Activated gamma-delta T cell treated with anti-CD3 and anti-CD28 coated beads, Interleukin-2, amount 50 U/mL, for 16 hours (primary cell): ENCODE data around the gene KLHDC2.
"Not testable (repeated sequence)": the region's sequence is repeated elsewhere in the genome, so short reads cannot be mapped to it uniquely, and the experiment has no call there.

Experiments
- DNase-seq: peaks from one replicate; pipeline ENCODE4 v3.0.0-alpha.2; 2020; ENCODE audit warnings: low read depth

The KLHDC2 gene

GRCh38 chr14:49778421-49778820 lies 10.5 kb downstream of the KLHDC2 start:
- no peak for DNase-seq

GRCh38 chr14:49781040-49781439 lies 13.1 kb downstream of the KLHDC2 start:
- DNase-seq = not testable (repeated sequence)

DNA sequence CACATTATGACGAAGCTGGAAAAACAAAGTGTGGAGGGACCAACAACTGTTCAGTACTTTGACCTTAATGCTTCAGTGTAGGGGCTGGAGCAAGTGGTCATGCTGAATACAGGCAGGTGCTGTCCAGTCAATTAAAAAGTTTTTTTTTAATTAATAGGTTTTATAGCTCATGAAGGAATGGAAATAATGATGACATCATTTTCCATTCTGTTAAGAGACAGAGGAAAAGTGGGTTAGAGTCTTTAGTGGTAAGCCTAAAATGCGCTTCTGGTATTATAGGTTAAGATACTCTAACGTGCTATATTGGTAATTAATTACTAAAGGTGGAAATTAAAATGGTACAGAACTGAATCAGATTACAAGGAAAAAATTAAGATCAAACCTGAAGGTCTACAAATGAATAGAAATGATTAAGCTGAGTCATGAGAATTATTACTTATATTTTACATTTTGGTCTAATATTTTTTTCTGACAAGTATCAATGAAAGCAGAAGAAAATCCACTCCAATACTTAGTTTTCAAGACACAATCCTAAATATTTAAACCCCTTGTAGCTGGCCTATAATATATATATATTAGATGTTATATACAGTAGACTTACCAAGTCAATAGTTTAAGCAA lies 15.6 kb downstream of the KLHDC2 start:
- no peak for DNase-seq

DNA sequence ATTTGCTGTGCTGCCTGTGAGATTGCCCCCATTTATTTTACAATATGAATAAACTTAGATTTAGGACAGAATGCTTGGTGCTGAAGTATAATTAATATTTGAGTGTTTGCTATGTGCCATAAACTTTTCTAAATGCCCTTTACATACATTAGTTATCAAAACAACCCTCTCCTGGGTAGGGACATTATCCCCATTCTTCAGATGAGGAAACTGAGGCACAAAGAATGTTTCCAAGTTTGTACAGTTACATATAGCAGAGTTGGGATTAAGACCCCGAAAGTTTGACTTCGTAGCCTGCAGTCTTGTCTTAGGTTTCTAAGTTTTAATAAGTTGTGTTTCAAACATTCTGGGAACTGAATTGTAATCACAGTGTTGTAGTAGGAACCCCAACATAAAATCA lies 18.4 kb downstream of the KLHDC2 start:
- no peak for DNase-seq

DNA sequence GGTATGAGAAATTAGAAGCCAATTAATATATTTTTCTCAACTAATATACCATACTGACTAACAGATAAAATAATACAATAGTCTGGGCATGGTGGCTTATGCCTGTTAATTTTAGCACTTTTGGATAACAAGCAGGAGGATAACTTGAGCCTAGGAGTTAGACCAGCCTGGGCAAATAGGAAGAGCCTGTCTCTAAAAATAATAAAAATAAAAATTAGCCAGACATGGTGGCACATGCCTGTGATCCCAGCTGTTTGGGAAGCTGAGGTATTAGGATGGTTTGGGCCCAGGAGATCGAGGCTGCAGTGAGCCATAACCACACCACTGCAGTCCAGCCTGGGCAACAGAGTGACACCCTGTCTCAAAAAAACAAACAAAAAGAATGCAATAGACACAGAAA lies 24.7 kb downstream of the KLHDC2 start:
- DNase-seq = no peak

DNA sequence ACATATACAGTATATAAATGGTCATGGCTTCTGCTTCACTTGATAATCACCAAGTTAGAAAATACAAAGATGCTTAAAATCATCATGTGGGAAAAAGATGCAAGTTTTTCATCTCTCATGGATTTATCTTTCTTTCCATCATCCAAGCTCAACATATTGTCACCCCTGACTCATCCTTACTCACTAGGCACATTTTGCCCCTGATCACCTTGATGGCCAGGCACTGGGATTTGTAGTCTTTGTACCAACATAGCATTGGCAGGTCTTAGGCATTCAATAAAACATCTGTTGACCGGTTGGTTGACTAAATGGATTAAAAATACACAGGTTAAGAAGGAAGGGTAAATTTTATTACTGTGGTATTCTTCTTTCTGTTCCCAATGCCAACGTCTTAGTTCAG lies 28.1 kb downstream of the KLHDC2 start:
- no peak for DNase-seq

DNA sequence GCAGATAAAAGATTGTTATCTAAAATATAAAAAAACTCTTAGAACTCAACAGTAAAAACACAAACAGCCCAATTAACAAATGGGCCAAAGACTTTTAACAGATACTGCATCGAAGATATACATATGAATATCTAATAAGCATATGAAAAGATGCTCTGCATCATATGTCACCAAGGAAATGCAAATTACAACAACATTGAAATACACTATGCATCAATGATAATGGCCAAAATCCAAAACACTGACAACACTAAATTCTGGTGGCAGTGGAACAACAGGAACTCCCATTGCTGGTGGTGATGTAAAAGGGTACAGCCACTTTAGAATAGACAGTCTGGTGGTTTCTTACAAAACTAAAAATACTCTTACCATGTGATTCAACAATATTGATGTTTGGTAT lies 40.8 kb downstream of the KLHDC2 start:
- no peak for DNase-seq

- not testable (repeated sequence) for DNase-seq
These were observed 48.2 kb downstream of the KLHDC2 start for GRCh38 chr14:49816118-49816517.

DNA sequence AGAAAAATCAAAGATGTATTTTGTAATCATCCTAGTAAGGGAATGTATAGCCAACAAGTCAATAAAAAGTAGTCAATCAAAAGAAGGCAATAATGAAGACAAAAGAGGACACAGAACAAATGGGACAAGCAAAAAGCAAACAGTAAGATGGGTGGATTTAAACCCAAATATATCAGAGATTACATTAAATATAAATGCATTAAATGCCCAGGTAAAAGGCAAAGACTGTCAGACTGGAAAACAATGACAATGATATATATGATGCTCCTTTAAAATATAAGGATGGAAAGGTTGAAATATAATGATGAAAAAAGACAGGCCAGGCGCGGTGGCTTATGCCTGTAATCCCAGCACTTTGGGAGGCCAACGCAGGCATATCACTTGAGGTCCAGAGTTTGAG lies 48.9 kb downstream of the KLHDC2 start:
- DNase-seq = no peak

DNA sequence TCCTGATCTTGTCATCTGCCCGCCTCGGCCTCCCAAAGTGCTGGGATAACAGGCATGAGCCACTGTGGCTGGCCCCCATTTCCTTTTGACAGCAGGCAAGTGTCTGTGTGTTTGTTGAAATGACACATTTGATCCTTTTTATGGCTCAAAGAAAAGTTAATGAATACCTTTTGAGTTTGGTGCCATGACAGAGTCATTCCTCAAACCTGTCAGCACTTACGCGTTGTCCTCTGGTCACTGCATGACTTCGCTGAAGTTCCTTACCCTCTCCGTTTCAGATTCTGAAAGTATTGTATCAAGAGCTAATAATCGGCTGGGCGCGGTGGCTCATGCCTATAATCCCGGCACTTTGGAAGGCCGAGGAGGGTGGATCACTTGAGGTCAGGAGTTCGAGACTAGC lies 52.2 kb downstream of the KLHDC2 start:
- DNase-seq = no peak

GRCh38 chr14:49828640-49829039 lies 60.7 kb downstream of the KLHDC2 start:
- no peak for DNase-seq
